GM13976 (cell line): ENCODE data around the gene LRRC71.
"Not testable (repeated sequence)": the region's sequence is repeated elsewhere in the genome, so short reads cannot be mapped to it uniquely, and the experiment has no call there.

Experiments
- DNase-seq: peaks from one replicate; pipeline ENCODE4 v3.0.0; 2012; ENCODE audit warnings: low spot score
- CTCF ChIP-seq: IDR thresholded peaks from 2 replicates; pipeline ENCODE4 v1.5.1; 2012; ENCODE audit warnings: borderline replicate concordance, mild to moderate bottlenecking; ENCODE audit not compliant: insufficient read depth; ENCODE audit errors: extremely low read depth, missing control alignments, control extremely low read depth
- in situ Hi-C: fragments of 300-500 bp; cut with MboI; formaldehyde crosslinking; loops from one replicate; pipeline ENCODE4 v1.12.0; 2022; ENCODE audit warnings: low sequenced_read_pairs, mixed read lengths, inconsistent platforms; ENCODE audit not compliant: unreplicated experiment

The LRRC71 gene

GRCh38 chr1:156925154-156926010 lies 5.0 kb downstream of the LRRC71 start:
- no peak for TF ChIP-seq CTCF
- in situ Hi-C loops, result no loop called here
- DNase-seq, result no peak

GRCh38 chr1:156926175-156926574 lies 5.7 kb downstream of the LRRC71 start:
- no peak for DNase-seq
- in situ Hi-C loops, result no loop called here
- TF ChIP-seq CTCF, result no peak

GRCh38 chr1:156926695-156927094 lies 6.3 kb downstream of the LRRC71 start:
- in situ Hi-C loops, DNase-seq: not testable (repeated sequence)

- DNase-seq, result peak; percentile 77
- TF ChIP-seq CTCF, result peak; percentile 49
- in situ Hi-C loops, result no loop called here
Measured at GRCh38 chr1:156927215-156928042, 7.0 kb downstream of the LRRC71 start.

- no peak for TF ChIP-seq CTCF
- no peak for DNase-seq
- in situ Hi-C loops, result no loop called here
Measured at GRCh38 chr1:156928043-156928602, 7.7 kb downstream of the LRRC71 start.

GRCh38 chr1:156929596-156930238 lies 9.3 kb downstream of the LRRC71 start:
- in situ Hi-C loops, result no loop called here
- no peak for DNase-seq
- no peak for TF ChIP-seq CTCF
